SU-DHL-6 (cell line): ENCODE data around the gene TUBA4B.

Source experiments
- CTCF ChIP-seq: fragments of 200-600 bp; sonication (generic); IDR thresholded peaks from one replicate; pipeline ENCODE4 v1.5.1; 2017; ENCODE audit warnings: antibody characterized with exemption, mild to moderate bottlenecking, low read length, moderate library complexity; ENCODE audit not compliant: insufficient read depth, poor library complexity, severe bottlenecking
- EZH2phosphoT487 ChIP-seq: fragments of 200-600 bp; sonication (generic), shearing (Covaris generic); conservative IDR thresholded peaks from 2 replicates; pipeline ENCODE4 v1.6.1; 2018; ENCODE audit warnings: mild to moderate bottlenecking, antibody characterized with exemption, low read length, moderate library complexity, mixed read lengths

GRCh38 chr2:219289195-219289536 lies 36.1 kb downstream of the TUBA4B start:
- no peak for TF ChIP-seq CTCF
- no peak for TF ChIP-seq EZH2phosphoT487
